DMS153 treated with DMSO at 0.1 percent for 48 hours (cell line): Measurements from ENCODE around the gene RCOR2.
A peak's percentile ranks its signal among the peaks of the same experiment; 100 is the strongest.
"Not testable (repeated sequence)": the region's sequence is repeated elsewhere in the genome, so short reads cannot be mapped to it uniquely, and the experiment has no call there.

Source experiments
- DNase-seq: peaks from one replicate; lab custom pipeline; 2025; ENCODE audit not compliant: unreplicated experiment; lab: John Stamatoyannopoulos, UW

The RCOR2 gene

DNA sequence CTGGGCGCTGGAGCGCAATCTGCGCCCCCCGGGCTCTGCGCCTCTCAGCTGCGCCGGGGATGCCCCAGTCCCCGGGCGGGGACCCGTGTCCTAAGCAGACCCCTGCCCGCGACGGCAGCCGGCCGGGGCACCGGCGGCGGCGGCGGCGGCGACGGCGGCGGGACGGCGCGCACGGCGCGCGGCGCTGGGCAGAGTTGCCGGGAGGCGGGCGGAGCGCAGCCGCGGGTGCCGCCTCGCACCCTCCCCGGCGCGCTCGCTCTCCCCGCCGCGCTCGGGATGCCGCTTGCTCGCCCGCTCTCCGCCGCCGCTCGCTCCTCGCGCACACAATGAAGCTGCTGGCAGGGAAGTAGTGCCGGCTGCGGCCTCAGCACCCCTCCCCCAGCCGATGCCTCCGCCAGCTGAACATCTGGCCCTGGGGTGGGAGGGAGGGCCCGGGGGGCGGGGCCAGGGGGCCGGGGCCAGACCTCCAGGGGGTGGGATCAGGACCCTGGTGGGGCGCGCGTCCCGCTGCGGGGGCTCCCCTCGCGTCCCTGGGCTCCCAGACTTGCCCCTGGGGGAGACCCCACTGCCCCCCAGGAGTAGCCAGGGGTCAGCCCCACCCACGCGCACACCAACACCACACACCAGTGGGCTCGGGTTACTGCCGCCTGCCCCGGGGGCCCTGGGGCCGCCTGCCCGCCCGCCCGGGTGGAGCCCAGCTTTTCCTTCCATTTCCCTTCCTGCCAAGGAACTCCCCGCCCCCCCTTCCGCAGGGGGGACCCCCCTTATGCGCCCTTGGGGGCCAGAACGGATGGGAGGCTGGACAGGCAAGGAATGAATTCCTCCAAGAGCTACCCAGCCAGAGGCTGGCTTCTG, at the start of gene RCOR2:
RCOR2 (minus strand) TSS at position 328 of the 855 bp plus-strand sequence. CDS start 708 bp downstream, outside the sequence.
- DNase-seq = peak; percentile 71

DNA sequence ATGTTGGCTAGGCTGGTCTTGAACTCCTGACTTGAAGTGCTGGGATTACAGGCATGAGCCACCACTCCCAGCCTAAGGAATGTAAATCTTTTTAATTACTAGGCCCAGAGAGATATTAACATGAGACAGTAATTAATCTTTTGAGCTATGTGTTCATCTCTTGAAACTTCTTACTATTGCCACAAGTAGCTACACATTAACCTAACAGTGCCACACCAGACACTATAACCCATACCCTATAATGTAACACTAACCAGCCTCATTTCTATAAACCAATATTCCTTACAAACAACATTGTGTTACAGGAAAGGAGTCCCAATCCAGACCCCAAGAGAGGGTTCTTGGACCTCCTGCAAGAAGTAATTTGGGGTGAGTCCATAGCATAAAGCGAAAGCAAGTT, 49.5 kb upstream of the RCOR2 start:
- no peak for DNase-seq

DNA sequence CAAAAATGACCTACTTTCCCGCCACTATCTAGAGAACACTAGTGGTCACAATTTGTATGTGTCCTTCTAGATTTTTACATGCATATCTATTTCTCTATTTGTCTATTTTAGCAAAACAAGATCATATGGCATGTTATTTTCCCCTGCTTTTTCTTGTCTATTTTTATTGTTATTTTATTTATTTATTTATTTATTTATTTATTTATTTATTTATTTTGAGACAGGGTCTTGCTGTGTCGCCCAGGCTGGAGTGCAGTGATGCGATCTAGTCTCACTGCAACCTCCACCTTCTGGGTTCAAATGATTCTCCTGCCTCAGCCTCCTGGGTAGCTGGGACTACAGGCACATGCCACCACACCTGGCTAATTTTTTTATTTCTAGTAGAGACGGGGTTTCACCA, 46.9 kb upstream of the RCOR2 start:
- DNase-seq = not testable (repeated sequence)

DNA sequence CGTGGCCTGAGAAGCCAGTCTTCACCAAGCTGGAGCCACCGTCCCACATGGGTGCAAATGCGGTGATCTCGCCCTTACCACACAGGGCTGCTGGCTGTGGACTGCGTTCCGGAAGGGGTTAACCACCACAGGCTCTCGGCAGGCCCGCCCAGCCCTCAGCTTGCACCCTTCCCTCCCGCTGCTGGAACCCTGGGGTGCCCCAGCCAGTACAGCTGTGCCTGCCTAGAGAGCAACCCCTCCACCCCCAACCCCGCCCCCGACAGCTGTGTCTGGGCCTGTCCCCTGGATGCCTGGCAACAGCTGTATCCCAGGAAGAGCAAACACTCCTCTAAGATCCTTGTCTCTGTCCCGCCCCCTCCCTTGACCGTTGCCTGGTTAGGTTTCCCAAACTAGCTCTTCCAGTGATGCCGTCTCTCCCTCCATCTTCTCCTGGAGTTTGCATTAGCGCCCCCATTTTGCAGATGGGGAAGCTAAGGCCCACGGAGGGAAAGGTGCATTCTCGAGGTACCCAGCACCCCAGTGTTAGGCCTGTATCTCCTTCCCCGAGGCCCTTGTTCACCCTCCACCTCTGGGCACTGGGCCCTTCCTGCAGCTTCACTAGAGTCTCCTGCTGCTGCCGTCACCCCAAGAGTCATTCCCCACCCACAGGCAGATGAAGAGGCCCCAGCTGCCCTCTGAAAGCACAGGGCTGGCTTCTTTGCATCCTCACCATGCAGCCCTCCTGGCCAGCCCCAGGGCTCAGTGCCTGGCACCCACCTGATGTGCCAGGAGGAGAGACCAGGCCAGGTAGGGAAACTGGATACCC, 44.8 kb upstream of the RCOR2 start:
- peak; percentile 8 for DNase-seq

DNA sequence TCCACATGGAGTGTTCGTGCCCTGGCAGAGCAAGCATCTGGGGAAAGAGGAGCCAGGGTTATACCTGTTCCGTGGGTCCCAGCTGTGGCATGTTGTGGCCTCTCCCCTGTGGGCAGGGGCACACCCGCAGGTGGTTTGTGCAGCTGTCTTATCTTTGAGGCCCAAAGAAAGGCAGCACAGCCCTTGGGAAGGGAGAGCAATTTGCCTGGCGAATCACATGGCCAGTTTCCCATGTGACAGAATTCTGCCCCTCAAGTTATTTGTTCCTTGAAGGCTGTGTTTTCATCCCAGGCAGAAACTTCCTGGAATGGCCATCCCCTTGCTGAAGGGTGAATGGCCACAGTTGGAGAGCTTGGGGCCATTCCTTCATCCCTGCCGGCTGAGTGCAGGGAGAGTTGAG, 41.0 kb upstream of the RCOR2 start:
- DNase-seq = no peak

DNA sequence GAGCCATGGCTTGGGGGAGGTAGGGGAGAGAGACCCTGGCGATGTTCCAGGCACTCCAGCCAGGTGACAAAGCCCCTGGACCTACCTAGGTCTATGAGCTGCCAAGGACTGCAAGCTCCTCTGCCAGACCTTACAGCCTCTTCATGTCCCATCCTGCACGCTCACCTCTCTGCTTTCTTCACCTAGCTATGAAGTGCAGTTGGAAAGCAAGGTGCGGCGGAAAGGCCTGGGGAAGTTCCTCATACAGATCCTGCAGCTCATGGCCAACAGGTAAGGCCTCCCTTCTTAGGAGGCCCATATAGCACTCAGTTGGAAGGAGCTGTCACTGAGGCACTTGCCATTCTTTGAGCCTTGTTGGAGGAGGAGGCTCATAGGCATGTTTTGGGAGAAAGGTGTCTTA, 35.6 kb upstream of the RCOR2 start:
- DNase-seq = no peak

DNA sequence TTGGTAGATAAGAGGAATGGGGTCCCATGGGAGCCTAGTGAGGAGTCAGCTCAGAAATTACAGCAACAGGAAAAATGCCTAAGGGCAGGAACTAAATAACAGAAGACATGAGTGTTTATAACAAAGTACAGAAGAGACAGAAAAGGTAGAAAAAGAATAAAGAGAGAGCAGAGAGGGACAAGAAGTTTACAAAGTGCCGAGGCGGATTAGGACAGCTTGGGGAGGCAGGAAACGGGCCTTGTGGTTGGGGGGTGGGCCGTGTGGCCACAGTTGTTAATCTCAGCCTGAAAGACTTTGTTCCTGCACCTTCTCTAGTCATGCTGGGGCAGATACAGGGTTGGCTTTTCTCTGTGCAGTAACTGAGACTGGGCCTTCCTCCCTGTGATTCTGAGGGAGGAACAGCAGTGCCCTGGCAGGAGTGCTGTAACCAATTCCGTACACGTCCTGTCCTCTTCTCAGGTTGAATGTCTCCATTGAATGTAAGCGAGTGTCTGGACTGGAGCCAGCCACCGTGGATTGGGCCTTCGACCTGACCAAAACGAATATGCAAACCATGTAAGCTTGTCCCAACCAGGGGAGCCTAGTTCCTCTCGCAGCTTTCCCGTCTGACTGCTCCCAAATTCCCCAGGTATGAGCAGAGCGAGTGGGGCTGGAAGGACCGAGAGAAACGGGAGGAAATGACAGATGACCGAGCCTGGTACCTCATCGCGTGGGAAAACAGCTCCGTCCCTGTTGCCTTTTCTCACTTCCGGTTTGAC, 35.0 kb upstream of the RCOR2 start:
- no peak for DNase-seq

DNA sequence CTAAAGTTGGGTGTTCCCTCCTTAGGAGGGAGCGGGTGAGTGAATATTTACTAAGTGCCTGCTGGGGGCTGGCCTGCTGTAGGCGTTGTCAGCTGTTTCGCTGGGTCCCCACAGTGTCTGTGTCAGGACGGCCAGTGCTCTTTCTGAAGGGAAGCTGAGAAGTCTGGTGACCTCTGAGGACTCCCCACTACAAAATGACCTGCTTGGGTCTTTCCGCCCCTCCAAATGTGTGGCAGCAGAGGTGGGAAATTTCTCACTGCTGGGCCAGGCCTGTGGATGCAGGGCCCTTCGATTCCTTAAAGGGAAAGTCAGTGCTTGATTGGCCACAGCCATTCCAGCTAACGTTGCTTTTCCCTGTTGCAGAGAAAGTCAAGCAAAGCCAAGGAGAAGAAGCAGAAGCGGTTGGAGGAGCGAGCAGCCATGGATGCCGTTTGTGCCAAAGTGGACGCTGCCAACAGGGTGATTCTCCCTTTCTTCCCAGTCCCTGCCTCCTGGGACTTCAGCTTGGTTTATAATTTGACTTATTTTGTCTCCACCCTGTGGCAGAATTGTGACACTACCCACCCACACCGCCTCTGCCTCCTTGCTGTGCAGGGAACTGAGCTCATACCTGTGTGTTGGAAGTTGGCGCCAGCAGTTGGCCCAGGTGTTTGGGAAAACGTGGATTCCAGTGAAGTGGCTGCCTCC, 28.7 kb upstream of the RCOR2 start:
- peak; percentile 44 for DNase-seq

DNA sequence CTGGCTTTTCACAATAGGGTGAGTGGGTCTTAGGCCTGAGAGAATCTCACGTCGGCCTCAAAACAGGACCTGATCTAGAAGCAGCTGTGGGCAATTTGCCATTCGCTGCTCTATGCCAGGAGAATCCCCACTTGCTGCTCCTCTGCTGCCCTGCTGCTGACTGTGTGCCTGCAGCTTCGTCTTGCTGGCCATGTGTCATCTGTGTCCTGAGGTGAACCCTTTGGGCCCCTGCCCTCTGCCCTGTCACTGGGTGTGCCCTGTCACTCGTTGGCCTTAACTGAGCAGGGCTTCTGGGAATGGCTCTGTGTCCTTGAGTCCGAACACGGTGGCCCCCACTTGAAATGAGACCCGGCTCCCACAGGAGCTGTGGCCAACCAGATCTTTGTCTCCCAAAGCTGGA, 28.0 kb upstream of the RCOR2 start:
- DNase-seq = no peak

DNA sequence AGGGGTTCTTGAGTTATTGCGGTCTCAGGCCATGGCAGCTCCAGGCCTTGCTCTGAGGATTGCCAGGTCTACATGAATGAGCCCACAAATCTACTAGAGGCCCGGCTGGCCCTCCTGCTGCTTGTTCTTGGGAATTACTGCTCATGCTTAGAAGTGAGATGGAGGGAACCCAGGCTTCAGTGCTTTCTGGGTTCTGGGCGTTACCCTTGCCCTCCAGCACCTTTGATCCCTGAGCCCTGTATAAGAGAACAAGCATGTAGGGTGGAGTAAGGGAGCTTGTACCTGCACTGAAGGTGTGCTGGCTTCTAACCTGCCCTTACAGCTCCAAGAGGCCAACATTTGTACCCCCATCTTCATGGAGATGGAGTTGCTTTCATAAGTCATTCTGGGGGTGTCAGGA, 25.8 kb upstream of the RCOR2 start:
- no peak for DNase-seq

DNA sequence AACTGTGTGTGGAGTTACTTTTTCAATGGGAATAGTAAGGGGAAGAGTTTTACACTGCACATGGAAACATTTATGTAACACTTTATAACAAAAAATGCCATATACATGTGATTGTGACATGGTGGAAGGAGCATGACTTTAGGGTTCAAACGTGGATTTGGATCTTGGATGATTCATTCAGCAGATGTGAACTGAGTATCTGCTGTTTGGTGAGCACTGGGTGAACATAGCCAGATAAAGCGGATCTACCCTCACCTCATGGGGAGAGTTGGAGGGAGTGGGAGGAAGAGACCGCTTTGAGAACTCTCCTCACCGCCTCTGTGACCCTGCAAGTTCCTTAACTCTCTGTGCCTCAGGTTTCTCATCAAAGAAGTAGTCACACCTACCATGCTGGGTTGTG, 24.9 kb upstream of the RCOR2 start:
- no peak for DNase-seq

DNA sequence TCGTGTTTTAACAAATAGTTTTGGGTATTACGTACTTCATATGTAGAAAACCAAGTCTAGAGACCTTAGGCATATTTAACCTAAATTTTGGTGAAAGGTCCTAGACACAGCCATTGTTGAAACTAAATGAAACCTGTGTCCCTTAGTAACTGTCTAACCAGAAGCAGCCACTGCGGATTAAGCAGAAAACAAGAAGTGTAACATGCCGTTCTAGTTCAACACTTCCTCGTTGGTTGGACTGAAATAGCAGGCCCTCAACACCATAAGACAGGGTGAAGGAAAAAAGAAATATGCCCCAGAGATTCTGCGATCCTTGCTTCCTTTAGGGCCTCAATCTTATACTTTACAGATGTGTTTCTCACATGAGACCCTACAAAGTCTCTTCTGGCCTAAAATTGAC, 23.8 kb upstream of the RCOR2 start:
- DNase-seq = no peak

DNA sequence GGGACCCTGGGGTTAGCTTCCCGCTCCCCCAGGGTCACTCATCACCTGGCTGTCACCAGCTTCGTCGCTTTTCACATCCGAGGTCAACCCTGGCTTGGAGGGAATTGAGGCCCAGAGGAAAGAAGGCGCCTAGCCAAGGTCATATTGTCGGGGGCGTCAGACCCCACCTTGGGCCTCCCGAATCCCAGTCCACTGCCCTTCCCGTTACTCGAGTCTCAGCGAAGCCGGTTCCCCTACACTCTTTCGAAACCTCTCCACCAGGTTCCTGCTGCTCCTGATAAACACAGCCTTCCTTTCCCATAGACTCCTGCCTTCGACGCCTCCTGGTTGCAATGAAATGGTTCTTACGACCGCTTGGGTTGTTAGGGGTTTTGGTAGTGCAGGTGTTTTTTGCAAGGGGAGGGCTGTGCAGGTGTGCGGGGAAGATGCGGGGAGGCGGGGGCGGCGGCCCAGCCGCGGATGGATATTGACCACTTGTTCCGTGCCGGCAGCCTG, 22.5 kb upstream of the RCOR2 start:
- DNase-seq = no peak

DNA sequence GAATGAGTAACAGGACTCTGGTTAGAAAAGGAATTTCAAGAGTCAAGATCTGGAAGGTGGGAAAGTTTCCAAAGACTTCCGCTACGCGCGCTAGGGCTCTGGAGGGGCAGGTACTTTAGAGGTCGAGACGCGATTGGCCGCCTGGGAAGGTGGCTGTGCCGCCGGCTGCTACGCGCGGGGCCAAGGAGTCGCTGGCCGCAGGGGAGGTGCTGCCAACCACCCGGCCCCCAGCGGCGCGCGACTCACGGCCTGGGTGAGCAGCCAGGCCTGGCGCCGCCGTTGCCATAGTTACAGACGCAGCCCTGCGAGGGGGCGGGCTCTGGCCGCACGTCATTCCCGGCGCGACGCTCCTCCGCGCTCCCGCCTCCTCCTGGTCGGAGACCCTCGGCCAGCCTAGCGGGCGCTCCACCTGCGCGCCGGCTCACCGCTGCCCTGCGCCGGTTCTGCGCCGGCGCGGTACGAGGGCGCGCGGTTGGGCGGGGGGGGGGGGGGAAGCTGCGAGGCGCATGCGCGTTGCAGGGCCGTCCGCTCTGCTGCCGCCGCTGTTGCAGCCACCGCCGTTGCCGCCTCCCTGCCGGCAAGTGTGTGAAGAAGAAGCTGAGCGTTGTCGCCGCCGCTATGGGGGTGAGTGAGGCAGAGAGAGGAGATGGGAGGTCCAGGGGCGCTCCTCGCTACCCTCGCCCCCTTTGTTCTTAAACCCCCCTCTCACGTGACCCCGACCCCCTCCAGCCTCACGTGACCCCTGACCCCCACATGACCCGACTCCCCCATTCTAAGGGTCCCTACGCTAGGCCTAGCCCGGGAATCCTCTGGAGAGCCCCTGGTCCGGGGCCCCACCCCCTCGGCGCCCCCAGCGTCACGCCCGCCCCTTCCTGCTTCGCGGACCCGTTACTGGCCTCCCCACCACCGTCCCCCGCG, 21.8 kb upstream of the RCOR2 start, which contains the start of gene NAA40:
NAA40 (plus strand) TSS at position 524 of the 918 bp plus-strand sequence; CDS start at position 619, 95 bp downstream.
- DNase-seq = peak; percentile 95

DNA sequence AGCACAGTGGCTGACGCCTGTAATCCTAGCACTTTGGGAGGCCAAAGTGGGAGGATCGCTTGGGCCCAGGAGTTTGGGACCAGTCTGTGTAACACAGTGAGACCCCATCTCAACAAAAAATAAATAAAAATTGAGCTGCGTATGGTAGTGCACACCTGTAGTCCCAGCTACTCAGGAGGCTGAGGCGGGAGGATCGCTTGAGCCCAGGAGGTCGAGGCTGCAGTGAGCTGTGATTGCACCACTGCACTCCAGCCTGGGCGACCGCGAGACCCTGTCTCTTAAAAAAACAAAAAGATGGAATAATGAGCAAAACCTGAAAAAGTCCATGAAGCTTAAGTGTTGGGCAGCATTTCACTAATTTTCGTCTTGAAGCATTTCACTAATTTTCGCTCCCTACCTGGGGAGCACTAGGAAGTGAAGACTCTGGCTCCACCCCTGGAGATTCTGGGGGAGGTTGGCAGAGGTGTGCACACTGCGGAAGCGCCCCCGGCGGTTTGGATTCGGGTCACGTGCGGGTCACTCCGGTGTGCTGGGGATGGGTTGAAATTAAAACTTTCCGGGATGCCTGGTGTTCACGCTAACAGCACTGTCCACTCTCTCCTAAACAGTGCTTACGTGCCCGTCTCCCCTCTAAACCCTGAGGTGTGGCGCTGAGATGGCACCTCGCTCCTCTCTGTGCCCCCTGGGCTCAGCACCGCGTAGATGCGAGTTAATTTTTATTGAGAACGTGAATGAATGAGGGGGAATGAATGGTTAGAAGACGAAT, 20.9 kb upstream of the RCOR2 start:
- peak; percentile 20 for DNase-seq

DNA sequence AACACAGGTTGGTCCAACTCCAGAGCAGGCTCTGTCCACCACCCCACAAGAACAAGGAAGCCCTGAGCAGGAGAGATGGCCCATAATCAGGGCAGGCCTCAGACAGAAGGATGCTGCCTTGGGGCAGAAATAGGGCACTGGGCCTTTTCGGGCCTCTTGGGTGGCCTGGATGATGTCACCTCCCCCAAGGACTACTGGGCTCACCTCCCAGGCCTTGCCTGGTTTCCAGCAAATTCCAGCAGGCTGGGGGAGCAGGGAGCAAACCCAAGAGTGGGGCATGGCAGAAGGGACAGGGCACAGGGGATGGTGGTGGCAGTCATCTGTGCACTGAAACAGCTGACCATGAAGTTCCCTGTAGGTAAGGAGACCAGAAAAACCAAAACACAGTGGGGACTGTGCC, 16.5 kb upstream of the RCOR2 start:
- DNase-seq = no peak

DNA sequence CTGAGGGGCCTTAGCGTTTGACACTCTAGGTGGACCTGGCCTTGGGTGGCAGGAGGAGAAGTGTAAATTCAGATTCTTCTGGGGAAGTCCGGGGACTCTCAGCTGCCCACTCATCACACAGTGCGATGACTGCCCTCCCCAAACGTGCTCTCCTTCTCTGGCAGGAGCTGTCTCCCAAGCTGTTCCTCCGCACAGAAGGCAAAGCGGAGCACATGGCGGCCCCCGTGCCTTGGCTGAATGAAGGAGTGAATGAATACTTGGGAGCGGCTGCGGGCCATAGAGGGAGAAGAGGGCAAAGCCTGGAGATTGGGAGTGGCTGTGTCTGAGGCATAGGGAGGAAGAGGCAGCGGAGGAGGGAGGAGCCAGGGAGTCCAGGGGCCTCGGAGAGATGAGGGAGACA, 14.9 kb upstream of the RCOR2 start:
- no peak for DNase-seq

DNA sequence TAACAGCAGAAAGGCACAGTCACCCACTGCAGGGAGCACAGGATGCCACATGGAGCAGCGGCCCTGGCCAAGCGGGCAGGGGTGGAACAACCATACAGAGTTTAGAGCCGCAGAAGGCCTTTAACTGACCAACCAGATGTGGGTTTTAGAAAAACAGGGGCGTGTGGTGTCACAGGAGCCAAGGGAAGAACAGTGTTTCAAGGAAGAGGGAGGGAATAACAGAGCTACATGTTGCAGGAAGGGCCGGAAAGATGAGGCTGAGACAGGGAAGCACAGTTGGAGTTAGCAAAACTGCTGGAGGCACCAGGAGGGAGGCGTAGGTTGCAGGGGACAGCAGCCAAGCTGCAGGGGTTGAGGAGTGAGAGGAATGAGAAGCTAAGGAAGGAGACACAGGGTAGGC, 14.1 kb upstream of the RCOR2 start:
- no peak for DNase-seq

DNA sequence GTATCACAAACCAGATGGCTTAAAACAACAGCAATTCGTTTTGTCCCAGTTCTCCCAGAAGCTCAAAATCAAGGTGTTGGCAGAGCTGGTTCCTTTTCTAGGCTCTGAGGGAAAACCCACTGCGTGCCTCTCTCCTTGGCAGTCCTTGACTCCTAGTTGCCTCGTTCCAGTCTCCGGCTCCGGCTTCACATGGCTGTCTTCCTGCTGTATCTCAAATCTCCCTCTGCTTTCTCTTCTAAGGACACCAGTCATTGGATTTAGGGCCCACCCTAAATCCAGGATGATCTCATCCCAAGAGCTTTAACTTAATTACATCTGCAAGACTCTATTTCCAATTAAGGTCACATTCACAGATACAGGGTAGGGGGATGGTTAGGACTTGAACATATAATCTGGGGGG, 12.7 kb upstream of the RCOR2 start:
- DNase-seq = no peak
